Measurements from ENCODE around the gene PACS2. TPM values are rescaled to one million over a fixed set of nuclear protein-coding genes. Genes with fewer than 3 reads are reported as not detected.

Gene PACS2
- total RNA-seq, 1 donor from 2014 or later: 48.0 TPM

- CTCF ChIA-PET: interaction anchor here (1.4 kb wide), 1 partner anchor 11 kb away, joined by 3 read pairs; no protein-coding TSS in a partner anchor
- DNase-seq (no peak), ATAC-seq (ENCODE audit: low read depth) (no peak)
- H3K9me3 Mint-ChIP-seq: no peaks in the 10 kb centered on the region
- POLR2A ChIA-PET: interaction anchor here (0.5 to 0.8 kb wide), 3 partner anchors 11 to 385 kb away, joined by 3 to 13 read pairs (median 3); partner anchors contain the start of genes BRF1 and NUDT14
- TF ChIP-seq, protein P1, sequence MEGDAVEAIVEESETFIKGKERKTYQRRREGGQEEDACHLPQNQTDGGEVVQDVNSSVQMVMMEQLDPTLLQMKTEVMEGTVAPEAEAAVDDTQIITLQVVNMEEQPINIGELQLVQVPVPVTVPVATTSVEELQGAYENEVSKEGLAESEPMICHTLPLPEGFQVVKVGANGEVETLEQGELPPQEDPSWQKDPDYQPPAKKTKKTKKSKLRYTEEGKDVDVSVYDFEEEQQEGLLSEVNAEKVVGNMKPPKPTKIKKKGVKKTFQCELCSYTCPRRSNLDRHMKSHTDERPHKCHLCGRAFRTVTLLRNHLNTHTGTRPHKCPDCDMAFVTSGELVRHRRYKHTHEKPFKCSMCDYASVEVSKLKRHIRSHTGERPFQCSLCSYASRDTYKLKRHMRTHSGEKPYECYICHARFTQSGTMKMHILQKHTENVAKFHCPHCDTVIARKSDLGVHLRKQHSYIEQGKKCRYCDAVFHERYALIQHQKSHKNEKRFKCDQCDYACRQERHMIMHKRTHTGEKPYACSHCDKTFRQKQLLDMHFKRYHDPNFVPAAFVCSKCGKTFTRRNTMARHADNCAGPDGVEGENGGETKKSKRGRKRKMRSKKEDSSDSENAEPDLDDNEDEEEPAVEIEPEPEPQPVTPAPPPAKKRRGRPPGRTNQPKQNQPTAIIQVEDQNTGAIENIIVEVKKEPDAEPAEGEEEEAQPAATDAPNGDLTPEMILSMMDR (IDR thresholded peaks at IDR 0.05): no peak
- H3K4me3 Mint-ChIP-seq: no peak overlapping the region
- H3K36me3 Mint-ChIP-seq (ENCODE audit: low read depth): no peaks in the 10 kb centered on the region
- no peaks in the 10 kb centered on the region for H3K27me3 Mint-ChIP-seq
- H3K27ac Mint-ChIP-seq: no peak overlapping the region
- peaks cover 10% of the 10 kb centered on the region for H3K4me1 Mint-ChIP-seq
- intact Hi-C loops (cut with micrococcal nuclease): no loop called here
Observed at GRCh38 chr14:105311838-105312237, 2.7 kb upstream of the PACS2 start.

DNA sequence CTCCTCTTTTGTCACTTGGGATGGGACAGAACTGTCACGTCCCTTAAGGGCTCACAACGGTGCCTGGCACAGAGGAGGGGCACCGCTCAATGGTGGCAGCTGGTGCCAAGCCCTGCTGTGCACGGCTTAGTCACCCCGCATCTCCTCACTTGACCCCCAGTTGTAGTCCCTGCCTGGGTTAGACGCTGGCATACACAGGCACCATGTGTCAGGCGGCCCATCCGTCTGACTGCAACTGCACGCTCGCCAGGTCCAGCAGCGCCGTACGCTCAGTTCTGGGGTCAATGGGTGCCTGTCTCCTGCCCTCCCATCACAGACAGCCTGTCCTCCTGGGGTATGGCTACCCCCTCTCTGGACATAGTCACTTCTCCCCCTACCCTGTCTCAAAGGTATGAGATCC, 1.6 kb upstream of the PACS2 start:
- Mint-ChIP-seq H3K4me3 (no peak overlapping the region), H3K36me3 (ENCODE audit: low read depth) (no peaks in the 10 kb centered on the region), H3K4me1 (peaks cover 10% of the 10 kb centered on the region), H3K27me3 (no peaks in the 10 kb centered on the region), H3K9me3 (no peaks in the 10 kb centered on the region), H3K27ac (no peak overlapping the region)
- intact Hi-C loops (cut with micrococcal nuclease): no loop called here
- CTCF ChIA-PET: no interaction called here
- TF ChIP-seq, protein P1 (IDR thresholded peaks at IDR 0.05): no peak
- POLR2A ChIA-PET: interaction anchor here (1.6 to 3.6 kb wide), 2 partner anchors 7 to 12 kb away, joined by 4 to 57 read pairs; partner anchors contain the start of gene BRF1
- DNase-seq (no peak), ATAC-seq (ENCODE audit: low read depth) (no peak)

DNA sequence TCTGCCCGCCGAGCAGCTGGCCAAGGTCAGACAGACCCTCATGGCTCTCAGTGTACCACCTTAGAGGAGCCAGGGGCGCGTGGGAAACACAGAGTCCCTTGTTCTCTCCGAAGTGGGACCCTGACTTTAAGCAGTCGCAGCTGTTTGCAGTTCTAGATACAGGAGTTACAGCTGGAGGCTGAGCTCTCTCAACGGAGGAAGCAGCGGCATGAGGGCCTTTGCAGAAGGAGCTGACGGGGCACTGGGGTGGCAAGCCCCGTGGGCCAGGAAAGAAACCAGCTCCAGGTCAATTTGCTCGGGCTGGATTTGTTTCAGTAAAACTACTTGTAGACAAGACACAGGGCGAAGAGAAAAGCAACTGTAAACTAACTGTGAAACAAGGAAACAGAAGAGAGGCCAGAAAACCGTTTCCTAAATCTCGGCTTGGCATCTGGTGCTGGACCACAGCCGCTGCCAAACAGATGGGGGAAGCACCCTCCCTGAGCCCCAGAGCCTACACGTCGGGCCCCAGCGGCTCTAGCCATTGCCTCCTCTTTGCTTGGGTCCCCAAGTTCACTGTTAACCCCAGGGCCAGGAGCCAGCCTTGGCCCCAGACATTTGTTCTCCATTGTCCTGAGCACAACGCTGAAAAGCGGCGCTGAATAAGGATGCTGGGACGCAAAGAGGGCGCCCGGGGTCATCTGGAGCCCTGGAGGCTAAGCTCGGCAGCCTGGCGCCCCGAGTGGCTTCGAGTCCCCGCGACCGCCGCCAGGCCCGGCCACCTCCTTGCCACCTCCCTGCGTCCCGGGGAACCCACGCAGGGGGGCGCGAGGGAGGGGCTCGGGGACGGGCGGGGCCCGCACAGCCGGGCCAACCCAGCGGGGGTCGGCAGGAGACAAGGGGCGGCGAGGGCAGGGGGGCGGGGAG, 914 bp upstream of the PACS2 start:
- intact Hi-C loops (cut with micrococcal nuclease): loop anchor here (1.0 kb wide), 2 partner anchors 12 to 177 kb away; partner anchors contain the start of gene BRF1
- Mint-ChIP-seq H3K9me3 (no peaks in the 10 kb centered on the region), H3K36me3 (ENCODE audit: low read depth) (no peaks in the 10 kb centered on the region)

DNA sequence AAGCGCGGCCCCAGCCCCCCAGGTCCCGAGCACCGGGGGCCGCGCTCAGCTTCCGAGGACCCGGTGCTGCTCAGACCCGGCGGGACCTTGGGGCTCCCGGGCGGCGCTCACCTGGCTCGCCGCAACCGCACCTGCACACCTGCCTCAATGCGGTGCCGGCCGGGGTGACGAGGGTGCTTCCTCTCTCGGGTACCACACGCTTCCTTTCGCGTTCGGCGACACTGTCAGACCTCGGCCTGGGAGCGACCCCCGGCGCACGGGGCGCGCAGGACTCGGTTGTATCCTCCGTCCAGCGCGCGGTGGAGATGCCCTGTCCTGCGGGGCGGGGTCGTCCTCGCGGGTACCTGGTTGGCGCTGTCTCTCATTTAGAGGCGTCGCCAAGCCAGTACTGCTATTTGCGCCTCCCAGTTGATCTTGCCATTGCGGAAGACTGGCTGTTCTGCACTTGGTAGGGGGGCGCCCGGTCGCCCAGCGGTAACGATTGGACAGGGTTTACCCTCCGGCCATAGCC, 718 bp downstream of the PACS2 start:
- POLR2A ChIA-PET: interaction anchor here (2.0 to 3.6 kb wide), 2 partner anchors 15 to 67 kb away, joined by 5 to 57 read pairs; partner anchors contain the start of genes BRF1 and BTBD6
- ATAC-seq (ENCODE audit: low read depth) (peak; percentile 3), DNase-seq (peak; percentile 44)
- Mint-ChIP-seq H3K9me3 (no peaks in the 10 kb centered on the region), H3K27me3 (no peaks in the 10 kb centered on the region), H3K27ac (peak overlapping the region; percentile 46), H3K4me1 (peaks cover 10% of the 10 kb centered on the region), H3K36me3 (ENCODE audit: low read depth) (no peaks in the 10 kb centered on the region), H3K4me3 (peak overlapping the region; percentile 86)
- TF ChIP-seq, protein P1 (IDR thresholded peaks at IDR 0.05): no peak
- intact Hi-C loops (cut with micrococcal nuclease): loop anchor here (1.0 kb wide), 1 partner anchor 134 kb away; the partner anchor contains the start of gene NUDT14
- CTCF ChIA-PET: no interaction called here

More for the DNA sequence above, 914 bp upstream of the PACS2 start:
- Mint-ChIP-seq H3K4me3 (peak overlapping the region; percentile 81), H3K4me1 (peaks cover 10% of the 10 kb centered on the region), H3K27ac (peak overlapping the region; percentile 72), H3K27me3 (no peaks in the 10 kb centered on the region)
- ChIA-PET CTCF (interaction anchor here (1.0 to 1.5 kb wide), 2 partner anchors 12 to 65 kb away, joined by 3 to 5 read pairs; partner anchors contain the start of gene BTBD6), POLR2A (interaction anchor here (0.7 to 3.6 kb wide), 6 partner anchors 8 to 618 kb away, joined by 3 to 57 read pairs (median 4); partner anchors contain the start of genes BRF1 and BTBD6)
- TF ChIP-seq, protein P1 (IDR thresholded peaks at IDR 0.05): no peak
- ATAC-seq (ENCODE audit: low read depth) (peak; percentile 21), DNase-seq (no peak)

Data from activated B cell treated with CpG ODN at 0.5 μM for 24 hours (primary cell).